Stimulated activated CD4-positive, alpha-beta T cell treated with anti-CD3 and anti-CD28 coated beads, Interleukin-4, amount 100 ng/mL, for 24 hours (primary cell): ENCODE results near the gene SIGLEC8.
"Not testable (repeated sequence)": the region's sequence is repeated elsewhere in the genome, so short reads cannot be mapped to it uniquely, and the experiment has no call there.

ENCODE experiments used
- DNase-seq: peaks from one replicate; pipeline ENCODE4 v3.0.0-alpha.2; 2020

The SIGLEC8 gene

GRCh38 chr19:51441410-51442390 lies 16.6 kb downstream of the SIGLEC8 start:
- DNase-seq: peak; percentile 93

GRCh38 chr19:51440846-51441409 lies 17.3 kb downstream of the SIGLEC8 start:
- peak; percentile 80 for DNase-seq

GRCh38 chr19:51440052-51440451 lies 18.2 kb downstream of the SIGLEC8 start:
- DNase-seq: no peak

- peak; percentile 34 for DNase-seq
Measured at GRCh38 chr19:51439021-51439465, 19.2 kb downstream of the SIGLEC8 start.

- no peak for DNase-seq
Measured at GRCh38 chr19:51434456-51434855, 23.8 kb downstream of the SIGLEC8 start.

GRCh38 chr19:51433043-51433442 lies 25.2 kb downstream of the SIGLEC8 start:
- DNase-seq: no peak

- no peak for DNase-seq
Measured at GRCh38 chr19:51431124-51431523, 27.1 kb downstream of the SIGLEC8 start.

- DNase-seq: no peak
Measured at GRCh38 chr19:51430221-51430620, 28.0 kb downstream of the SIGLEC8 start.

GRCh38 chr19:51427201-51427600 lies 31.1 kb downstream of the SIGLEC8 start:
- no peak for DNase-seq

GRCh38 chr19:51422053-51422448 lies 36.2 kb downstream of the SIGLEC8 start:
- peak; percentile 91 for DNase-seq

GRCh38 chr19:51421229-51422052 lies 36.8 kb downstream of the SIGLEC8 start:
- no peak for DNase-seq

- not testable (repeated sequence) for DNase-seq
Measured at GRCh38 chr19:51420511-51420910, 37.7 kb downstream of the SIGLEC8 start.

GRCh38 chr19:51418707-51419106 lies 39.5 kb downstream of the SIGLEC8 start:
- DNase-seq: no peak

GRCh38 chr19:51417810-51418157 lies 40.5 kb downstream of the SIGLEC8 start:
- no peak for DNase-seq

GRCh38 chr19:51417107-51417809 lies 41.0 kb downstream of the SIGLEC8 start, which contains the start of gene SIGLEC10:
SIGLEC10 (minus strand) TSS chr19:51417642; CDS start chr19:51417581, 61 bp downstream.
- peak; percentile 39 for DNase-seq

GRCh38 chr19:51416422-51416821 lies 41.8 kb downstream of the SIGLEC8 start:
- not testable (repeated sequence) for DNase-seq

- DNase-seq: no peak
Measured at GRCh38 chr19:51415187-51415586, 43.1 kb downstream of the SIGLEC8 start.

- DNase-seq: no peak
Measured at GRCh38 chr19:51410950-51411748, 47.1 kb downstream of the SIGLEC8 start.

- peak; percentile 39 for DNase-seq
Measured at GRCh38 chr19:51407511-51408131, 50.6 kb downstream of the SIGLEC8 start.

- no peak for DNase-seq
Measured at GRCh38 chr19:51402117-51402516, 56.1 kb downstream of the SIGLEC8 start.
